HuH-7.5 (cell line): ENCODE results near the gene SHH.

Source experiments
- DNase-seq: peaks from one replicate; pipeline ENCODE4 v3.0.0; 2011; ENCODE audit warnings: low spot score

Gene SHH

GRCh38 chr7:155764438-155764793 lies 47.8 kb downstream of the SHH start:
- DNase-seq: no peak

- DNase-seq: no peak
Observed at GRCh38 chr7:155763691-155764437, 48.4 kb downstream of the SHH start.

- DNase-seq: no peak
Observed at GRCh38 chr7:155763122-155763521, 49.1 kb downstream of the SHH start.

- no peak for DNase-seq
Observed at GRCh38 chr7:155762655-155763054, 49.6 kb downstream of the SHH start.

GRCh38 chr7:155762036-155762435 lies 50.2 kb downstream of the SHH start:
- DNase-seq: no peak

- DNase-seq: no peak
Observed at GRCh38 chr7:155761162-155761561, 51.1 kb downstream of the SHH start.

- DNase-seq: no peak
Observed at GRCh38 chr7:155759740-155760430, 52.4 kb downstream of the SHH start.

GRCh38 chr7:155758348-155758747 lies 53.9 kb downstream of the SHH start:
- no peak for DNase-seq

- DNase-seq: no peak
Observed at GRCh38 chr7:155756322-155756721, 55.9 kb downstream of the SHH start.

- DNase-seq: no peak
Observed at GRCh38 chr7:155755026-155755425, 57.2 kb downstream of the SHH start.

GRCh38 chr7:155754165-155754564 lies 58.1 kb downstream of the SHH start:
- DNase-seq: no peak

GRCh38 chr7:155753446-155753965 lies 58.8 kb downstream of the SHH start:
- no peak for DNase-seq

GRCh38 chr7:155752756-155753445 lies 59.4 kb downstream of the SHH start:
- no peak for DNase-seq

GRCh38 chr7:155751409-155751808 lies 60.9 kb downstream of the SHH start:
- DNase-seq: no peak

GRCh38 chr7:155750255-155751125 lies 61.8 kb downstream of the SHH start:
- no peak for DNase-seq
